Nucleus accumbens (tissue), 56 donors: ENCODE data around the gene DPP7.

ENCODE experiments used
- DNase-seq, 56 donors: peaks; one replicate each; lab custom pipeline; 2025; lab: John Stamatoyannopoulos, UW

DPP7 gene

DNA sequence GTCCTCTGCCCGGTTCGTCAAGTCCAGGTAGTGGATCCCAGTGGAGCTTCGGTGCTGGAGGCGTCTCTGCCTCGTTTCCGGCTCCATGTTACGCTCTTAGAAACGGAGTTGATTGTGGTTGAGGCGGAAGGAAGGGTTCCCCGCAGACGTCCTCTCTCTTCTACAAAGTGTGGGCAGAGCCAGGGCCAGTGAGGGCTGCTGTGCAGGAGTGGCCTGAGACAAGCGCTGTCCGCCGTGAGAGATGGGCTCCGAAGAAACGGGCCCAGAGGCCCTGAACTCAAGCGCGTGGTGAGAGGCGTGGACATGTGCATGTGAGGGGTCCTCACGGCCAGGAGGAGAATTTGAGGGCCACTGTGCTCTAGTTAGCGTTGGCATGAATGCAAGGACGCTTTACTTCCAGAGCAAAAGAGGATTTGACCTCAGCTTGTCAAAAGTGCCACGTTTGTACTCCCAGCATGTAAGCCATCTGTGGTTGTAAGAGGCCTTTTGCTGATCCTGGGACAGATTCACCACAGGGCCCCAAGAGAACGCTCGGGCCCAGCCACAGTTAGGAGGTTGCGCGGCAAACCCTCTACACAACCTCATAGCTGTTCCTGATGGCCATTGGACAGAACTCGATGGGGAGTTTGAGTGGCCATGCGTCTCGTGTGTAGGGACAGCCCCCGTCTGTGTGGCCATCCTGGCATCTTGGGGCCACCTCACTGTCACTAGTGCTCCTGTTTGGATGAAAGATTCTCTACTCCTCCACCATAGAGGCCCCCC, 17.6 kb downstream of the DPP7 start:
- DNase-seq = no peak

DNA sequence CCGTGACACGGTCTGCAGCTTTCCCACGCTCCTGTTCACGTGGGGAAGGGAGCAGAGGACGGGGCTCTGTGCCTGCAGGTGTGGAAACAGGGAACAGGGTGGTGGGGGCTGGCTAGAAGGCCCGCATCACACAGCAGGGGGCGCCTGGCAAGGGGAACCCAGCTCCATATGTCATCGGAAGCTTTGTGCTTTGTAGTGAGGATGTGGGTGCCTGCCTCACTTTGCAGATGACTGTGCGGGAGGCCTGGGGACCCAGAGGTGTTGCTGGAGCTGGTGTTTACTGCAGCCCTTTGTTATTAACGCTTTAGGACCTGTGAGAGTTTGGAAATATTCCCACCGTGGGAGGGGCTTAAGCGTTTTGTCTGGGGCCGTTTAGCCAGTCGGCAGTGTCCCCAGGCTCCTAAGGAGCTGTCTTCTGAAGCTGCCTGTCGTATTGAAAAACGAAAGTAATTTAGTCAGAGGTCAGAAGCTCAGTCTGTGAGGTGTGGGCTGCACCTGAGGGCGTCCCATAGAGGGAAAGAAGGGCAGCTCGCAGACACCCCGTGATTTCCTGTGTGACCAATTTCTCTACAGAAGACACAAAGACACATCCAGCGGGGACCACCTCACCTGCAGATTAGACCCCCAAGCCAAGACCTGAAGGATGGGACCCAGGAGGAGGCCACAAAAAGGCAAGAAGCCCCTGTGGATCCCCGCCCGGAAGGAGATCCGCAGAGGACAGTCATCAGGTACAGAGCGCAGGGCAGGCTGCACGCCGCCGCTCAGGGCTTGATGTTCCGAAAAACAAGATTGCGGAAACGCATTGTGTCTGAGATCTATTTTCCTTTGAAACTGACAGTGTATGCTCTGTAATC, 18.6 kb downstream of the DPP7 start:
- peak in 1 of 56 donors; percentile 16 for DNase-seq

DNA sequence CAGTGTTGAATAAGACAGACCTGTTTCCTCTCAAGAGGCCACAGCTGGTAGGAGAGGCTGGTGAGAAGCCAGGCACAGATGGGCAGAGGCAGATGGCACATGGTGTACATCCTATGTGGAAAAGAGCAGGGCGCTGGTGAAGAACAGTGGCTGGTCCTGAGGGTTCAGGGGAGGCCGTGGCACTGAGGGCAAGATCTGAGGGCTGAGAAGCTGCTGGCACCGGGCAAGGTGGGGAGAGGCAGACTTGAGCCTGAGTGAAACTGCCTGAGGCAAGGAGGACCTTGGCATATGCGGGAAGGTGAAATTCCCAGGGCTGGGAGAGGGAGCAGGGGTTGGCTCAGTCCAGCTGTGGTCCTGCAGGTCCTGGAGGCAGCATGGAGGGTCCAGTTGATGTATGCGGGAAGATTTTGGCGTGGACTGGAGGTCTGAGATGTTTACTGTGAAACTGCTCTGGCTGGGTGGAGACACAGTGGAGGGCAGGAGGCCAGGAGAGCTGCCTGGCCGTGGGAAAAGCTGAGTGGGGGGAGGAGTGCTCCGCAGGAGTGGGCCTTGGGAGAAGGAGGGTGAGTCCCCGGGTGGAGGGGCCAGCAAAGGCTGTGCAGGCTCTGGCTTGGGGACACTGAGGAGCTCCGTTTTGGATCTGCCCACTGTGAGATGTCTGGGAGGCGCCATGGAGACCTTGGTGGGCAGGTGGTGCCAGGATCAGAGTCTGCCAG, 25.1 kb downstream of the DPP7 start:
- DNase-seq = peak in 1 of 56 donors; percentile 21

DNA sequence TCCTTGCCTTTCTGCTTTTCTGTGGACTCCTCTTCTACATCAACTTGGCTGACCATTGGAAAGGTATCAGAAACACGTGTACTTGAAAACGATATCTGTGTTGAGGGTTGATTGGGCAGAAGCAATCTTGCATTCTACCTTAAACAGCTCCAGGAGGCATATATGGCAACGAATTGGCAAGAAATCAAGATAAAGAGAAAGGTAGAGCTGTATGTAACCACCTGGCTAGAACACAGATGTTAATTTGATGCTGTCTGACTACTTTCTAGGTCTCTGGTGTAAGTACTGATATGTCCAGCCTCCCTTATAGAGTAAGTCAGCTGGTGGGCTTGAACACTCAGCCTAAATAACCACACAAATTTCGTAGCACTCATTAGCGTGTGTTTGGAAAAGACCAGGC, 26.4 kb downstream of the DPP7 start:
- DNase-seq = no peak

DNA sequence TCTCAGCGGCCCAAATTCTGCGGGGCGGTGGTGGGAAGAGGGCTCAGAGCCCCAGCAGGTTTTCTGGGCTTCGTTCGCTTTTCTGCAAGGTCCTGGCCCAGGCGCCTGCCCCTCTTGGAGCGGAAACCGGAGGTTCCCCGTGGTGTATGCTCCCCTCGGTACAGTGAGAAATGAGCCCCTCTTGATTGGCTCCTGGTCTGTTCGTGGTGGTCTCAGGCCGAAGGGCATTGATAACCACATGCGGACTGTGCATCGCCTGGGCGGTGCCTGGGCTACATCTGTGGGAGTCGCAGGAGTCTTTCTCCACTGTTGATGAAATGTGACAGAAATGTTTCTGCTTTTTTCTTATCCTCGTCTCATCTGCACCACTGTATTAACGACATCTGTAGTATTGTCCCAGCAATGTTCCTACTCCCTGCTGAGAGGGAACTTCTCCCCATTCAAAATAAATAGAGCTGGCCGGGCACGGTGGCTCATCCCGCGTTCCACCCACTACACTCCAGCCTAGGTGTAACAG, 27.1 kb downstream of the DPP7 start:
- DNase-seq = no peak

DNA sequence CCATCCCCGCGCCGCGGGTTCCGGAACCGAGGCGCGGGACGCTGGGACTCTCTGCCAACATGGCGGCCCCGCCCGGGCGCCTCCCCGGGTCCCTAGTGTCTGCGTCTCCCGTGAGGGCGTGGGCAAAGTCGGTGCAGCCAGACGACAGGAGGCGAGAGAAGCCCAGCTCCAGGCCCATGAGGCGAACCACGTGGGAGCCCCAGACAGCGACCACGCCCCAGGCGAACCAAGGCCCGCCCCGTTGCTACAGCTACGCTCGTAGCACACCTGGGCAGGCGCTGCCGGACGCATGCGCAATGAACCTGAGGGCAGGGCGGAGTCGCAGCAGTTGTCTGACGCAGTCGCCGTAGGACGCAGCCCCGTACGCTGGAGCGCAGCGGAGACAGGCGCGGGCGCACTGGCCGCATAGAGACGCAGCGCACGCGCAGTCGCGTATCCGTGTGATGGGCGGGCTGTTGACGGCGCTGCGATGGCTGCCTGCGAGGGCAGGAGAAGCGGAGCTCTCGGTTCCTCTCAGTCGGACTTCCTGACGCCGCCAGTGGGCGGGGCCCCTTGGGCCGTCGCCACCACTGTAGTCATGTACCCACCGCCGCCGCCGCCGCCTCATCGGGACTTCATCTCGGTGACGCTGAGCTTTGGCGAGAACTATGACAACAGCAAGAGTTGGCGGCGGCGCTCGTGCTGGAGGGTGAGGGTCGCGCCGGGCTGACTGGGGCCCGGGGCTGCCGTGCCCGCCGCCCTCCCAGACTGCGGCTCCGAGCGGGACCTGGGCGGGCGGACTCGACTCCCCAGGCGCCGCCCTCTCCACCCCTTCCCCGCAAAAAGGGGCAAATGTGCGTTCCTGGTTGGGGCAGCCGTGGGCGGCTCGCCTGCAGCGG, 27.8 kb downstream of the DPP7 start, which contains the start of gene MAN1B1:
MAN1B1 (plus strand) TSS at position 455 of the 878 bp plus-strand sequence; CDS start at position 470, 15 bp downstream.
- DNase-seq = peak; percentile 78 to 98 (median 96)

DNA sequence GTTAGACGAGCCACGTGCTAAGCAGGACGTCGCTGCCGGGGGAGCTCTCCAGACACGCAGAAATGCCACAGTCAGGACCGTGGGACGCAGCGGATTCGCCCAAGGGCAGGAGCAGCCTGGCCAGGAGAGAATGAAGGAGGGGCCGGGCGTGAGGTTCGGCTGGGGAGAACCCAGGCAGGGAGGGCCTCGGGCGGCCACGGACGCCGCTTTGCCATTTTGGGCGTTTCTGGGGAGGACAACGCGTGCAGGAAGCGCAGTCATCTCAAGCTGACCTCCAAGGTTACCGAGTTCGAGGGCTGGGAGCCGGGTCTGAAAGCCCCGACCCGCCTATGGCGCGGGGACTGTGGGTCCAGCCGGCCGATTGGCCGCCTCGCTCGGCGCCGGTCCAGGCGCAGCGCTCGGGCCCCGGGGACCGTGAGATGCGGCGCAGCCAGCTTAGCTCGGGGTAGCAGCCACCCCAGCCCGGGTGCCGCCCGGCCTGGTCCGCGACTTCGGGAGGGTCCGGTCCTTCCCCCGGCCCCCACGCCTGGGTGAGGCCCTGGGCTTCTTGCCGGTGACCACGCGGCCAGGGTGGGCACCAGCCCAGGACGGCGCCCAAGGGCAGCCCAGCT, 28.5 kb downstream of the DPP7 start:
- peak in 4 of 56 donors; percentile 30 to 50 (median 42) for DNase-seq

DNA sequence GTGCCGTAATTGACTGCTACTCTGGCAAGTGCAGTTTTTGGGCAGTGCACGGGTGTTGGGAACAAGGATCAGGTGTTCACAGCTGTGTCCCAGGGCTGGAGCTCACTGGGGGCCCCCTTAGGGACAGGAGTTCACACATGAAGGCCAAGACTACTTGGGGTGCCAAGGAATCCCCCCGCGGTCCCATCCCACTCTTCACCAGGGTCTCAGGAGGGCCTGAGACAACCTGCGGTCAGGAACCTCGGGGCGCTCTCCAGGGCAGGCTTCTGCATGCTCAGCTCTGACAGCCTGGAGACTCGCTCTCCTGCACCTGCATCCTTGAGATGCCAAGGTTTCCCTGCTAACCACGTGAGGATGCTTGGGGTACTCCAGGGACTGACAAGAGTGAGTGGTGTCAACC, 30.0 kb downstream of the DPP7 start:
- no peak for DNase-seq

DNA sequence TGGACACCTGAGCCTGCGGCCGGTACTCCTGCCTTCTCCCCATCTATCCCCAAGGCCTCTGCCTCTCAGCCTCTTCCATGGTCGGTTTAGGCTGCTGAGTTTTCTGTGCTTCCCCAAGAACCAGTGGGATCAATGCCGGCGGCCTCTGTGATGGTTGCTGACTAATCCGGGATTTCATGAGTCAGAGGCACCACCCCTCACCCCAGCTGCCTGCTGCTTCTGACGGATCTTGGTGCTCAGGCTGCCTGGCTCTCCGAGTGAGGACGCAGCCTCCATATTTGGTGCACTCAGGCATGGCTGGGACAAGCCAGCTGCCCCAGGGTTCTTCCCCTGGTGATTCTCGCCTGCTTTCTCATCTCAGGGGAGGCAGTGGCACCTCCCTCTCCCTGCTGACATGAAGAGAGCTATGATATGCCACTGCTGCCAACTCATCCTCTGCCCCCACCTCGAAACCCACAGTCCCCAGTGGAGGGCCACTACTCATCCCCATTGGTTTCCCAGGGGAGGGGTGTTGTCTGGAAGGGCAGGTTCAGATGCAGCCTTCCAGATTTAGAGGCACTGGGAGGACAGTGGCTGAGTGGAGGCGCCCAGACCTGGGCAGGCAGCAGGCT, 31.0 kb downstream of the DPP7 start:
- DNase-seq = peak in 35 of 56 donors; percentile 26 to 86 (median 53)

DNA sequence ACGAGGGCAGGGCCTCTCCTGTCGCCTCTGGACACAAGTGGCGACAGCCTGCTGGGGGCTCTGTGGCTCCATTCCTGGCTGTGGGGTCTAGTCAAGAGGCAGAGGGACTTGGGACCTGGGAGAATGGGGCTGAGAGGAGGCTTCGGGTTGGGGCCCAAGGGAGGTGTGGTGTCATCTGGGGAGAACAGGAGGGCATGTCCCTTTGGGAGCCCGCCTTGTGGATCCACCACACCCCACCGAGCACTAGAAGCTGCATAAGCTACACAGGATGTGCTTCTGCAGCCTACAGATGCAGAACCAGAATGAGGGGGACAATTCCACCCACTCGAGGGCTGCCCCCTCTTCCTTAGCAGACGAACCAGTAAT, 31.6 kb downstream of the DPP7 start:
- DNase-seq = no peak

DNA sequence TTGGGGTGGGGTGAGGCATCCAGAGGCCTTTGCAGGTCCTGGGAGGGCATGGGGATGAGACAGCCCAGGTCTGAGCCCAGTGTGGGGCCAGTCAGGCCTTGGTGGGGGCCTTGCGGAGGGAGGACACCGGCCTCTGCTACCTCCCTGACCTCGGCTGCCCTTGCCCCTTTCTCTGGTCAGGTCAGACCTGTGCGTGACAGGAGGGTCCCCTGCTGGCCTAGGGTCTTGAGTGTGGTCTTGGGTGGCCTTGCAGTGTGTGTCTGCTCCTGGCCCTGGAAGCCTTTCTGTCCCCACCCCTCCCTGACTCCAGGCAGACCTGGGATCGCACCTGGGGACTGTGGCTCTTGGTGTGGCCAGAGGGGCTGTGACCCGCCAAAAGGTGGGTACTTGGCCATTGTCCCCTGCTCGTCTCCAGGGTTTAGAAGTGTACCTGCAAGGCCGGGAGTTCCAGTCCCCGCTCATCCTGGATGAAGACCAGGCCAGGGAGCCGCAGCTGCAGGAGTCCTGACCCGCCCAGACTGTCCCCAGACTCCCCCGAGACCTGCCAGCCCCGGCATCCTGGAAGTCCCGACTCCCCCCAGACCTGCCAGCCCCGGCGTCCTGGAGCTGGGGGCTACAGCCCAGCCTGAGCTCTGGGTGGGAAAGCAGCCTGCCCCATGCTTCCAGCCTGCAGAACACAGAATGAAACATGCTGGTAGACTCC, 32.2 kb downstream of the DPP7 start:
- no peak for DNase-seq

DNA sequence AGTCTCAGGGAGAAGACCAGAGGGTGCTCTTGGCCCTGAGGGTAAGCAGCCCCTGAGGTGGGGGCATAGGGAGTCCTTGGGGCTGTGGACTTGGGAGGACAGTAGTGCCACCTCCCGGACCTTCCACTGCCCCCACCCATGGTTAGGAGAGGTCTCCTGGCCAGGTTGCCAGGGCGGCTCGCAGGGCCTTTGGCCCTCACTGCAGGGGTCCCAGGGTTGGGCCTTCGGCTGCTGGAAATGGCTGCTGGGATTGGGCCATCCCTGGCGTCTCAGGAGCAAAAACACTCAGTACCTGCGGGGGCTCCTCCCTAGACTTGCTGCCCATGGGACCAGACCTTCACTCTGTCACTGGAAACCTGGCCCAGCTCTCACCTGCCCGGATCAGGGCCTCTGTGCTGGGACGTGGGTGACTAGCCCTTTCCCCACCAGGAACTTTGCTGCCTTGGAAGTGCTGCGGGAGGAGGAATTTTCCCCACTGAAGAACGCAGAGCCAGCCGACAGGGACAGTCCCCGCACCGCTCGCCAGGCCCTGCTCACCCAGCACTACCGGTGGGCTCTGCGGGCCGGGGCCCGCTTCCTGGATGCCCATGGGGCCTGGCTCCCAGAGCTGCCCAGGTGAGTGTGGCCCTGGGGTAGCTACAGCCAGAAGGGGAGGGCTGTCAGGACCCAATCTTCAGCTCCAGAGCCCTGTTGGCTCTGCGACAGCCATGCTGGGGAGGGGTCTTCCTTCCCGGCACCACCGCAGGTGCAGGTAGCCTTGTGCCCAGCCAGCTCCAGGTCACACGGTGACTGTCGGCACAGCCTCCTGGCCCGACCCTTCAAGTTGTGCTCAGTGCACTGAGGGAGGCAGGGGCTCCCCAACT, 34.0 kb downstream of the DPP7 start:
- no peak for DNase-seq

DNA sequence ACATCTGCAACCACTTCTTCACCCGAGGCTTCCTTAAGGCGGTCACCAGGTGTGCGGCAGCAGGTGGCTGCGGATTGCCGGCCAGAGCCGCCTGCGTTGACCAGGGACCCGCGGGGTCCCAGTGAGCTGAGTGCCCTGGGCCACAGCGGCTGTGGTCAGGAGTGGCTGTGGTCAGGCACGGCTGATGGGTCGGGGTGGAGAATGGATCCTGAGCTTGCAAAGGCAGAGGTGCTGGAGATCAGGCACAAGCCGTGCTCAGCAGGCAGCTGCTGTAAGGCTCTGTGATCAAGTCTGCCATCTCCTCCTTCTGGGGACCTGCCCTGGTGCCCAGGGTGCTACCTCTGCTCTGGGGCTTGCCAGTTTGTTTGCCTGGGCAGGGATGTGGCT, 35.1 kb downstream of the DPP7 start:
- no peak for DNase-seq

DNA sequence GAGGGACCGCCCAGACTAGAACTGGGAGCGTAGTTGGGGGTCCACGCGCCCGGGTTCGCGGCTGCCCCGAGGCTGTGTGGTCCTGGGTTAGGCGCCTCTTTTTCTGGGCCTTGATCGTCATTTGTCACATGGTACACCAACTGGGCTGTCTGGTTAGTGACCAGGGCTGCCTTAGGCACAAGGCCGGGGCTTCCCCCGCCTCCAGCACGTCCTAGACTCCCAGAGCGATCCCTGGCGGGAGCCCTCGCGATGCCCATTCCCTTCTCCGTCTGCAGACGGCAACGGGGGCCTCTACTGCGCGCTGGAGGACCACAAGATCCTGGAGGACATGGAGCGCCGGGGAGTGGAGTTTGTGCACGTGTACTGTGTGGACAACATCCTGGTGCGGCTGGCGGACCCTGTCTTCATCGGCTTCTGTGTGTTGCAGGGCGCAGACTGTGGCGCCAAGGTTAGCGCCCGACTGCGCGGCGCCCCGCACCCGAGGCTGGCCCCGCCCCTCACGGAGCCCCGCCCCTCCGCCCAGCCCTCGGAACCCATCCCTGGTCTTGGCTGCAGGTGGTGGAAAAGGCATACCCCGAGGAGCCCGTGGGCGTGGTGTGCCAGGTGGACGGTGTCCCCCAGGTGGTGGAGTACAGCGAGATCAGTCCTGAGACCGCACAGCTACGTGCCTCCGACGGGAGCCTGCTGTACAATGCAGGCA, 35.7 kb downstream of the DPP7 start:
- DNase-seq = no peak

DNA sequence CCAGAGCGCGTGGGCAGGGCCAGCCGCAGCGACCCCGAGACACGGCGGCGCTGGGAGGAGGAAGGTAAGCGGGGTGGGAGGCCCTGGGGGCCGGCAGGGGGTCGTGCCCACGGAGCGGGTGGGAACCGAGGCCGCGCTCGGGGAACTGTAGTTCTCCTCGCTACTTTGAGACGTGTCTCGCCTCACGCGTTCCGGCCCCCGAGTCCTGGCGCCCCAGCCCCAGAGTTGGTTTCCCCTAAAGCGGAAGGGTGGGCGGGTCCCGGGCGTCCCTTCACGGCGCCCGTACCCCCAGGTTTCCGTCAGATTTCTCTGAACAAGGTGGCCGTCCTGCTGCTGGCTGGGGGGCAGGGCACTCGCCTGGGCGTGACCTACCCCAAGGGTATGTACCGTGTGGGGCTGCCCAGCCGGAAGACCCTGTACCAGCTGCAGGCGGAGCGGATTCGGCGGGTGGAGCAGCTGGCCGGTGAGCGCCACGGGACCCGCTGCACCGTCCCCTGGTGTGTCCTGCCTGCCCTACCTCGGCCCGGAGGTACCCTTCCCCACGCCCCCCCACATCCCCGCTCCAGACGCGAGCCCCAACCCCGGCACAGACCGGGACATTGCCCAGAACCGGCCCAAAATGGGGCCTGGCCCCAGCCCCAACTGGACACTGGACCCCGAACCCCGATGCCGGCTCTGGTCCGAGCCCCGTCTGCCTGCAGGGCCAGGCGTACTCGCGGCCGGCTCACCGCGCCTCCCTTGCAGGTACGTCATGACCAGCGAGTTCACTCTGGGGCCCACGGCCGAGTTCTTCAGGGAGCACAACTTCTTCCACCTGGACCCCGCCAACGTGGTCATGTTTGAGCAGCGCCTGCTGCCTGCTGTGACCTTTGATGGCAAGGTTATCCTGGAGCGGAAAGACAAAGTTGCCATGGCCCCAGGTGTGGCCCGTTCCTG, 36.5 kb downstream of the DPP7 start:
- DNase-seq = no peak
